DOHH2 (cell line): ENCODE results near the gene AK3.

Source experiments
- CTCF ChIP-seq: fragments of 200-600 bp; sonication (generic); IDR thresholded peaks from one replicate; pipeline ENCODE4 v1.5.1; 2014; ENCODE audit warnings: antibody characterized with exemption, mild to moderate bottlenecking, low read depth, low read length; ENCODE audit not compliant: poor library complexity, severe bottlenecking
- EZH2phosphoT487 ChIP-seq: fragments of 200-600 bp; sonication (generic); IDR thresholded peaks from 2 replicates; pipeline ENCODE4 v1.6.1; 2017; ENCODE audit warnings: borderline replicate concordance, mild to moderate bottlenecking, antibody characterized with exemption, low read length, moderate library complexity, mixed read lengths

GRCh38 chr9:4750023-4750673 is 9.1 kb upstream of the AK3 start:
- TF ChIP-seq CTCF (peak; percentile 69), EZH2phosphoT487 (no peak)
